HepG2 (cell line): ENCODE data around the gene RHBDF2. TPM values are rescaled to one million over a fixed set of nuclear protein-coding genes. Genes with fewer than 3 reads are reported as not detected.

ENCODE experiments used
- CCDC6 ChIP-seq: sonication (generic); formaldehyde crosslinking; IDR thresholded peaks from 2 replicates; pipeline ENCODE4 v1.8.1; 2022; ENCODE audit warnings: mild to moderate bottlenecking, missing genetic modification reagents, moderate library complexity
- DR1 ChIP-seq: sonication (generic); formaldehyde crosslinking; IDR thresholded peaks from 2 replicates; pipeline ENCODE4 v1.8.0; 2021; ENCODE audit warnings: mild to moderate bottlenecking, missing genetic modification reagents, inconsistent platforms
- MEIS1 ChIP-seq: sonication (generic); formaldehyde crosslinking; IDR thresholded peaks from 2 replicates; pipeline ENCODE4 v1.9.0; 2021; ENCODE audit warnings: mild to moderate bottlenecking, missing genetic modification reagents, moderate library complexity, borderline replicate concordance
- MTA1 ChIP-seq: sonication (generic); formaldehyde crosslinking; IDR thresholded peaks from 2 replicates; pipeline ENCODE4 v1.4.0; 2020; ENCODE audit warnings: missing genetic modification reagents, mild to moderate bottlenecking, borderline replicate concordance
- PHF21A ChIP-seq: sonication (generic); formaldehyde crosslinking; IDR thresholded peaks from 2 replicates; pipeline ENCODE4 v1.5.0; 2020; ENCODE audit warnings: mild to moderate bottlenecking, missing genetic modification reagents
- ZNF121 ChIP-seq: sonication (generic); formaldehyde crosslinking; IDR thresholded peaks from 2 replicates; pipeline ENCODE4 v1.5.0; 2020; ENCODE audit warnings: mild to moderate bottlenecking, missing genetic modification reagents
- ZNF20 ChIP-seq: sonication (generic); formaldehyde crosslinking; IDR thresholded peaks from 2 replicates; pipeline ENCODE4 v1.4.0; 2020; ENCODE audit warnings: mild to moderate bottlenecking, moderate library complexity, missing genetic modification reagents
- ZNF484 ChIP-seq: sonication (generic); formaldehyde crosslinking; IDR thresholded peaks from 2 replicates; pipeline ENCODE4 v1.5.1; 2020; ENCODE audit warnings: mild to moderate bottlenecking, low read depth, missing genetic modification reagents, borderline replicate concordance
- ZNF543 ChIP-seq: sonication (generic); formaldehyde crosslinking; IDR thresholded peaks from 2 replicates; pipeline ENCODE4 v1.4.0; 2020; ENCODE audit warnings: mild to moderate bottlenecking, missing genetic modification reagents
- ZNF550 ChIP-seq: sonication (generic); formaldehyde crosslinking; IDR thresholded peaks from 2 replicates; pipeline ENCODE4 v1.4.0; 2020; ENCODE audit warnings: mild to moderate bottlenecking, missing genetic modification reagents, borderline replicate concordance
- ZSCAN12 ChIP-seq: sonication (generic); formaldehyde crosslinking; IDR thresholded peaks from 2 replicates; pipeline ENCODE4 v1.9.0; 2021; ENCODE audit warnings: mild to moderate bottlenecking, missing genetic modification reagents
- polyA plus RNA-seq, 8 experiments: library from polyadenylated mRNA; depleted of rRNA in 3 of 8; stranded (reverse) in 7 of 8; unstranded in 1 of 8; fragments of >200 nt; fragmentation: Illumina TruSeq in 4 of 8; extraction: Trizol in 4 of 8; gene quantifications; 2 replicates each; pipeline versions ENCODE4 v1.2.1 to v1.2.3, GENCODE V29; 2011 to 2016; ENCODE audit warnings: low read depth in 4 of 8, missing spikeins in 1 of 8, mixed read lengths in 1 of 8; ENCODE audit not compliant: insufficient read depth in 1 of 8
- total RNA-seq, 5 experiments: library from RNA; depleted of rRNA; stranded (reverse); fragments of >200 nt; fragmentation: Illumina TruSeq; extraction: Trizol; gene quantifications; 2 replicates each; pipeline ENCODE4 v1.2.3, GENCODE V29; 2016; ENCODE audit warnings: low read depth in 1 of 5
- TF ChIP-seq, protein P1 (sequence below): IDR thresholded peaks from 2 replicates; pipeline ENCODE4 v1.6.1; 2018; ENCODE audit warnings: missing genetic modification reagents
- TF ChIP-seq, protein P2 (sequence below): sonication (generic); formaldehyde crosslinking; IDR thresholded peaks from 2 replicates; pipeline ENCODE4 v1.5.0; 2020; ENCODE audit warnings: mild to moderate bottlenecking, missing genetic modification reagents, moderate library complexity
- TF ChIP-seq, protein P3 (sequence below): sonication (generic); formaldehyde crosslinking; IDR thresholded peaks from 2 replicates; pipeline ENCODE4 v1.8.0; 2022; ENCODE audit warnings: mild to moderate bottlenecking, missing genetic modification reagents, moderate library complexity
- TF ChIP-seq, protein P4 (sequence below): sonication (generic); formaldehyde crosslinking; IDR thresholded peaks from 2 replicates; pipeline ENCODE4 v1.8.1; 2023; ENCODE audit warnings: mild to moderate bottlenecking, moderate library complexity, missing genetic modification reagents
- TF ChIP-seq, protein P5 (sequence below): sonication (generic); formaldehyde crosslinking; IDR thresholded peaks from 2 replicates; pipeline ENCODE4 v1.4.0; 2020; ENCODE audit warnings: missing genetic modification reagents
- TF ChIP-seq, protein P6 (sequence below): sonication (generic); formaldehyde crosslinking; IDR thresholded peaks from 2 replicates; pipeline ENCODE4 v1.5.1; 2020; ENCODE audit warnings: missing genetic modification reagents, mild to moderate bottlenecking, borderline replicate concordance
- TF ChIP-seq, protein P7 (sequence below): IDR thresholded peaks from 2 replicates; pipeline ENCODE4 v1.6.1; 2016

RHBDF2 gene
- total and polyA plus RNA-seq, 2 of the 13 experiments (the other 11 are each of a cell fraction or from before 2014, with no cell fraction given), result 7.8 to 24.2 TPM

DNA sequence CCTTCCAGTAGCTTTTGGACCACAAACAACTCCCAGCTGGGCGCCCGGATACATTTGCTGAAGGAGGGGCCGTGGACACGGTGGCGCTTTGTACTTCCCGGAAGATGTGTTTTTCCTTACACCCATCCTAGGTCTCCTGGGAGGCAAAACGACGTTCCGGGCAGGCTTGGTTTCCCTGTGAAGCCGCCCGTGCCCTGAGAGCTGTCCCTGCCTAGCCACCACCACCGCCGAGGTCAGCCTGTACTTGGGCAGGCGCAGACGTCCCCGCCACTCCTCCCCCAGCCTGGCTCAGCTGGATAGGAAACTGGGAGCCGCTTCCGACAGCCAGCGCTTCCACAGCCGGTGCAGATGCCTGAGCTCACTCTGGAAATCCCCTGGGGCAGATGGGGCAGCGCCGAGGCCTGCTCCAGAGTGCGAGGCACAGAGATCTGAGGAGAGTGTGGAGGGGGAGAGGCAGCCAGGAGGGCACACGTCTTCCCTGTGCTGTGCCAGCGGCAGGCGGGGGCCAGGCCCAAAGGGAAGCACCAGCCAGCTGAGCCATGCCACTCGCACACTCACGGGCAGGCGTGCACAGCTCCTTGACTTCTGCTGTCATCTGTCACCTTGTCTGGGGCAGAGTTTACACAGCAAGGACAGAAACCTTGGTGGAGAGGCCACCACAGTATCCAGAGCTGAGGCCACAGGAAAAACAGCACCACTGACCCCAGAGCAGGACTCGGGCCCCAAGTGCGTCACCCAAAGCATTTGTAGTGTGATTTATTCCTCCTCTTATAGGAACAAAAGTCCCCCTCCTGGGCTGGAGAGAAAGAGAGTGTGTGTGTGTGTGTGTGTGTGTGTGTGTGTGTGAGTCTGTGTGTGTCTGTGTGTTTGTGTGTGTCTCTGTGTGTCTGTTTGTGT is 3.0 kb downstream of the RHBDF2 start (continued):
- TF ChIP-seq, protein P1, sequence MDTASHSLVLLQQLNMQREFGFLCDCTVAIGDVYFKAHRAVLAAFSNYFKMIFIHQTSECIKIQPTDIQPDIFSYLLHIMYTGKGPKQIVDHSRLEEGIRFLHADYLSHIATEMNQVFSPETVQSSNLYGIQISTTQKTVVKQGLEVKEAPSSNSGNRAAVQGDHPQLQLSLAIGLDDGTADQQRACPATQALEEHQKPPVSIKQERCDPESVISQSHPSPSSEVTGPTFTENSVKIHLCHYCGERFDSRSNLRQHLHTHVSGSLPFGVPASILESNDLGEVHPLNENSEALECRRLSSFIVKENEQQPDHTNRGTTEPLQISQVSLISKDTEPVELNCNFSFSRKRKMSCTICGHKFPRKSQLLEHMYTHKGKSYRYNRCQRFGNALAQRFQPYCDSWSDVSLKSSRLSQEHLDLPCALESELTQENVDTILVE (CRISPR knock-in tag), result 0 out of 2 replicates have a peak, but pooled peaks have one; percentile 36
- TF ChIP-seq ZNF550 (CRISPR knock-in tag), result peak; percentile 60; the same call in 1 of the 2 replicates
- TF ChIP-seq ZSCAN12 (CRISPR knock-in tag), result no peak
- 0 out of 2 replicates have a peak, but pooled peaks have one; percentile 13 for TF ChIP-seq ZNF484
- TF ChIP-seq, protein P2, sequence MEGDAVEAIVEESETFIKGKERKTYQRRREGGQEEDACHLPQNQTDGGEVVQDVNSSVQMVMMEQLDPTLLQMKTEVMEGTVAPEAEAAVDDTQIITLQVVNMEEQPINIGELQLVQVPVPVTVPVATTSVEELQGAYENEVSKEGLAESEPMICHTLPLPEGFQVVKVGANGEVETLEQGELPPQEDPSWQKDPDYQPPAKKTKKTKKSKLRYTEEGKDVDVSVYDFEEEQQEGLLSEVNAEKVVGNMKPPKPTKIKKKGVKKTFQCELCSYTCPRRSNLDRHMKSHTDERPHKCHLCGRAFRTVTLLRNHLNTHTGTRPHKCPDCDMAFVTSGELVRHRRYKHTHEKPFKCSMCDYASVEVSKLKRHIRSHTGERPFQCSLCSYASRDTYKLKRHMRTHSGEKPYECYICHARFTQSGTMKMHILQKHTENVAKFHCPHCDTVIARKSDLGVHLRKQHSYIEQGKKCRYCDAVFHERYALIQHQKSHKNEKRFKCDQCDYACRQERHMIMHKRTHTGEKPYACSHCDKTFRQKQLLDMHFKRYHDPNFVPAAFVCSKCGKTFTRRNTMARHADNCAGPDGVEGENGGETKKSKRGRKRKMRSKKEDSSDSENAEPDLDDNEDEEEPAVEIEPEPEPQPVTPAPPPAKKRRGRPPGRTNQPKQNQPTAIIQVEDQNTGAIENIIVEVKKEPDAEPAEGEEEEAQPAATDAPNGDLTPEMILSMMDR, result peak; percentile 30
- TF ChIP-seq ZNF20, result no peak
- TF ChIP-seq, protein P3, sequence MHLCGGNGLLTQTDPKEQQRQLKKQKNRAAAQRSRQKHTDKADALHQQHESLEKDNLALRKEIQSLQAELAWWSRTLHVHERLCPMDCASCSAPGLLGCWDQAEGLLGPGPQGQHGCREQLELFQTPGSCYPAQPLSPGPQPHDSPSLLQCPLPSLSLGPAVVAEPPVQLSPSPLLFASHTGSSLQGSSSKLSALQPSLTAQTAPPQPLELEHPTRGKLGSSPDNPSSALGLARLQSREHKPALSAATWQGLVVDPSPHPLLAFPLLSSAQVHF (CRISPR knock-in tag), result no peak
- peak; percentile 54; the same call in 1 of the 2 replicates for TF ChIP-seq DR1
- TF ChIP-seq MEIS1 (CRISPR knock-in tag), result peak; percentile 97
- TF ChIP-seq, protein P4, sequence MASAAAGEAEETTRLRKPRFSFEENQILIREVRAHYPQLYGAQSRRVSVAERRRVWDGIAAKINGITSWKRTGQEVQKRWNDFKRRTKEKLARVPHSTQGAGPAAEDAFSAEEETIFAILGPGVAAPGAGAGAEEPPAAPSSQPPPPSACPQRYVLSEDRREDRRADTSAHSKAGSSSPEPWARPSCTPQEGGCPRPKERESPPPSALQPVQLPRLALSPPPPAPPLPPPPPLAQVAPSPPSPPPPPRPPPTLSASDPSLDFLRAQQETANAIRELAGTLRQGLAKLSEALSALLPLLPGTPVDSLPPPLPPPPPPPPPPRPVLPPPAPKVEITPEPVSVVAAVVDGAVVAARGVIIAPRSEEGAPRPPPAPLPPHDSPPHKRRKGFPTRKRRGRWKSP (CRISPR knock-in tag), result peak; percentile 58; the same call in 1 of the 2 replicates
- TF ChIP-seq, protein P5, sequence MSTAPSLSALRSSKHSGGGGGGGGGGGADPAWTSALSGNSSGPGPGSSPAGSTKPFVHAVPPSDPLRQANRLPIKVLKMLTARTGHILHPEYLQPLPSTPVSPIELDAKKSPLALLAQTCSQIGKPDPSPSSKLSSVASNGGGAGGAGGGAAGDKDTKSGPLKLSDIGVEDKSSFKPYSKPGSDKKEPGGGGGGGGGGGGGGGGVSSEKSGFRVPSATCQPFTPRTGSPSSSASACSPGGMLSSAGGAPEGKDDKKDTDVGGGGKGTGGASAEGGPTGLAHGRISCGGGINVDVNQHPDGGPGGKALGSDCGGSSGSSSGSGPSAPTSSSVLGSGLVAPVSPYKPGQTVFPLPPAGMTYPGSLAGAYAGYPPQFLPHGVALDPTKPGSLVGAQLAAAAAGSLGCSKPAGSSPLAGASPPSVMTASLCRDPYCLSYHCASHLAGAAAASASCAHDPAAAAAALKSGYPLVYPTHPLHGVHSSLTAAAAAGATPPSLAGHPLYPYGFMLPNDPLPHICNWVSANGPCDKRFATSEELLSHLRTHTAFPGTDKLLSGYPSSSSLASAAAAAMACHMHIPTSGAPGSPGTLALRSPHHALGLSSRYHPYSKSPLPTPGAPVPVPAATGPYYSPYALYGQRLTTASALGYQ (CRISPR knock-in tag), result no peak
- TF ChIP-seq PHF21A, result peak; percentile 44; the same call in 1 of the 2 replicates
- no peak for TF ChIP-seq ZNF121 (CRISPR knock-in tag)
- TF ChIP-seq MTA1 (CRISPR knock-in tag), result peak; percentile 87; the same call in 1 of the 2 replicates
- TF ChIP-seq, protein P6, sequence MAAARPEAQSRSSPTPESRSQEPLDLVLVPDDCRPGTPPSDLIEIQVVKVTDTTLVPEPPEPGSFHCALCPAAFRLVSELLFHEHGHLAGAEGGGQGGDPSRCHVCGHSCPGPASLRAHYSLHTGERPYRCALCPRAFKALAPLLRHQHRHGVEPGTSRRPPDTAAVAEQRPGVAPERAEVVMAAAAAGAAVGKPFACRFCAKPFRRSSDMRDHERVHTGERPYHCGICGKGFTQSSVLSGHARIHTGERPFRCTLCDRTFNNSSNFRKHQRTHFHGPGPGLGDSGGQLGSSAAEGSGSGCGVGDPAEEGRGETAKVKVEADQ (CRISPR knock-in tag), result peak; percentile 61; the same call in 1 of the 2 replicates
- TF ChIP-seq CCDC6 (CRISPR knock-in tag), result peak; percentile 62; the same call in 1 of the 2 replicates
- TF ChIP-seq ZNF543 (CRISPR knock-in tag), result peak; percentile 80; the same call in 1 of the 2 replicates
- TF ChIP-seq, protein P7, sequence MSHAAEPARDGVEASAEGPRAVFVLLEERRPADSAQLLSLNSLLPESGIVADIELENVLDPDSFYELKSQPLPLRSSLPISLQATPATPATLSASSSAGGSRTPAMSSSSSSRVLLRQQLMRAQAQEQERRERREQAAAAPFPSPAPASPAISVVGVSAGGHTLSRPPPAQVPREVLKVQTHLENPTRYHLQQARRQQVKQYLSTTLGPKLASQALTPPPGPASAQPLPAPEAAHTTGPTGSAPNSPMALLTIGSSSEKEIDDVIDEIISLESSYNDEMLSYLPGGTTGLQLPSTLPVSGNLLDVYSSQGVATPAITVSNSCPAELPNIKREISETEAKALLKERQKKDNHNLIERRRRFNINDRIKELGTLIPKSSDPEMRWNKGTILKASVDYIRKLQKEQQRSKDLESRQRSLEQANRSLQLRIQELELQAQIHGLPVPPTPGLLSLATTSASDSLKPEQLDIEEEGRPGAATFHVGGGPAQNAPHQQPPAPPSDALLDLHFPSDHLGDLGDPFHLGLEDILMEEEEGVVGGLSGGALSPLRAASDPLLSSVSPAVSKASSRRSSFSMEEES (CRISPR knock-in tag), result 0 out of 2 replicates have a peak, but pooled peaks have one; percentile 50
